Duodenal mucosa (tissue), 2 donors: Measurements from ENCODE around the gene PRICKLE2.

Experiments used
- H3K27ac ChIP-seq: one replicate; pipeline ENCODE4 v1.7.0; 2013; ENCODE audit warnings: low read depth, low read length
- H3K27me3 ChIP-seq, 2 donors: one replicate each; pipeline ENCODE4 v1.7.0; 2013; ENCODE audit warnings: low read length in 2 of 2, control low read depth in 1 of 2; ENCODE audit not compliant: insufficient read depth in 2 of 2, control insufficient read depth in 1 of 2
- H3K36me3 ChIP-seq, 2 donors: one replicate each; pipeline ENCODE4 v1.7.0; 2013; ENCODE audit warnings: low read length in 2 of 2, control low read depth in 1 of 2; ENCODE audit not compliant: insufficient read depth in 2 of 2, control insufficient read depth in 1 of 2
- H3K4me1 ChIP-seq, 2 donors: one replicate each; pipeline ENCODE4 v1.7.0; 2013; ENCODE audit warnings: low read length in 2 of 2, control low read depth in 1 of 2; ENCODE audit not compliant: insufficient read depth in 2 of 2, control insufficient read depth in 1 of 2
- H3K4me3 ChIP-seq, 2 donors: one replicate each; pipeline ENCODE4 v1.7.0; 2013; ENCODE audit warnings: low read length in 2 of 2, low read depth in 1 of 2
- H3K9ac ChIP-seq, 2 donors: one replicate each; pipeline ENCODE4 v1.7.0; 2013; ENCODE audit warnings: low read length in 2 of 2, low read depth in 1 of 2
- H3K9me3 ChIP-seq, 2 donors: one replicate each; pipeline ENCODE4 v1.7.0; 2013; ENCODE audit warnings: low read length in 2 of 2, control low read depth in 1 of 2; ENCODE audit not compliant: control insufficient read depth in 1 of 2

Gene PRICKLE2

GRCh38 chr3:64224826-64225610, at the start of gene PRICKLE2:
PRICKLE2 (minus strand) TSS chr3:64225466; CDS start chr3:64198927, 26,539 bp downstream.
- Histone ChIP-seq H3K4me3 (peak within 1 kb of the TSS; percentile 24 to 49), H3K27me3 (no peaks in the 10 kb centered on the region), H3K36me3 (no peaks in the 10 kb centered on the region), H3K9ac (peak within 1 kb of the TSS in 1 of 2 donors; percentile 20), H3K27ac (no peak within 1 kb of the TSS), H3K9me3 (no peaks in the 10 kb centered on the region), H3K4me1 (peaks cover 8 to 12% of the 10 kb centered on the region in 2 donors)

- Histone ChIP-seq H3K4me1 (peaks cover 0 to 7% of the 10 kb centered on the region in 2 donors), H3K36me3 (no peaks in the 10 kb centered on the region), H3K27ac (no peak overlapping the region), H3K9ac (no peak overlapping the region), H3K9me3 (no peaks in the 10 kb centered on the region), H3K27me3 (peaks cover 4% of the 10 kb centered on the region in 2 donors), H3K4me3 (no peak overlapping the region)
Measured at GRCh38 chr3:64272842-64273241, 47.6 kb upstream of the PRICKLE2 start.

- H3K27me3 ChIP-seq = peaks cover 6 to 9% of the 10 kb centered on the region in 2 donors
- H3K27ac ChIP-seq = no peak overlapping the region
Measured at GRCh38 chr3:64272271-64272670, 47.0 kb upstream of the PRICKLE2 start.

GRCh38 chr3:64271631-64272030, 46.4 kb upstream of the PRICKLE2 start:
- H3K9ac ChIP-seq = no peak overlapping the region
- peaks cover 0 to 7% of the 10 kb centered on the region in 2 donors for H3K4me1 ChIP-seq

More at GRCh38 chr3:64272271-64272670, 47.0 kb upstream of the PRICKLE2 start:
- Histone ChIP-seq H3K36me3 (no peaks in the 10 kb centered on the region), H3K9ac (no peak overlapping the region), H3K4me3 (no peak overlapping the region), H3K4me1 (peaks cover 0 to 7% of the 10 kb centered on the region in 2 donors), H3K9me3 (no peaks in the 10 kb centered on the region)

GRCh38 chr3:64270866-64271260, 45.6 kb upstream of the PRICKLE2 start:
- Histone ChIP-seq H3K4me1 (peaks cover 0 to 7% of the 10 kb centered on the region in 2 donors), H3K4me3 (no peak overlapping the region), H3K27me3 (peaks cover 6 to 10% of the 10 kb centered on the region in 2 donors), H3K9ac (no peak overlapping the region), H3K36me3 (no peaks in the 10 kb centered on the region), H3K27ac (no peak overlapping the region), H3K9me3 (no peaks in the 10 kb centered on the region)

More at GRCh38 chr3:64271631-64272030, 46.4 kb upstream of the PRICKLE2 start:
- H3K27ac ChIP-seq = no peak overlapping the region
- H3K4me3 ChIP-seq = no peak overlapping the region
- no peaks in the 10 kb centered on the region for H3K36me3 ChIP-seq
- no peaks in the 10 kb centered on the region for H3K9me3 ChIP-seq
- peaks cover 6 to 10% of the 10 kb centered on the region in 2 donors for H3K27me3 ChIP-seq

- H3K9ac ChIP-seq = no peak overlapping the region
- no peak overlapping the region for H3K27ac ChIP-seq
- no peak overlapping the region for H3K4me3 ChIP-seq
- H3K27me3 ChIP-seq = peaks cover 6 to 10% of the 10 kb centered on the region in 2 donors
- no peaks in the 10 kb centered on the region for H3K36me3 ChIP-seq
- no peaks in the 10 kb centered on the region for H3K9me3 ChIP-seq
- peaks cover 0 to 7% of the 10 kb centered on the region in 2 donors for H3K4me1 ChIP-seq
Measured at GRCh38 chr3:64270142-64270865, 45.0 kb upstream of the PRICKLE2 start.

- H3K27me3 ChIP-seq = peaks cover 6 to 10% of the 10 kb centered on the region in 2 donors
Measured at GRCh38 chr3:64268926-64269325, 43.7 kb upstream of the PRICKLE2 start.

GRCh38 chr3:64267721-64268604, 42.7 kb upstream of the PRICKLE2 start:
- H3K4me1 ChIP-seq = peaks cover 0 to 7% of the 10 kb centered on the region in 2 donors
- H3K9me3 ChIP-seq = no peaks in the 10 kb centered on the region
- H3K36me3 ChIP-seq = no peaks in the 10 kb centered on the region
- peak overlapping the region; percentile 48 for H3K27ac ChIP-seq
- peak overlapping the region; percentile 9 to 44 for H3K9ac ChIP-seq
- peaks cover 6 to 10% of the 10 kb centered on the region in 2 donors for H3K27me3 ChIP-seq
- peak overlapping the region; percentile 56 to 59 for H3K4me3 ChIP-seq

More at GRCh38 chr3:64268926-64269325, 43.7 kb upstream of the PRICKLE2 start:
- Histone ChIP-seq H3K4me3 (no peak overlapping the region), H3K27ac (no peak overlapping the region), H3K4me1 (peaks cover 0 to 7% of the 10 kb centered on the region in 2 donors), H3K9me3 (no peaks in the 10 kb centered on the region), H3K36me3 (no peaks in the 10 kb centered on the region), H3K9ac (no peak overlapping the region)

- peaks cover 0 to 7% of the 10 kb centered on the region in 2 donors for H3K4me1 ChIP-seq
- H3K4me3 ChIP-seq = peak overlapping the region; percentile 56 to 59
Measured at GRCh38 chr3:64266983-64267382, 41.7 kb upstream of the PRICKLE2 start.

More at GRCh38 chr3:64266983-64267382, 41.7 kb upstream of the PRICKLE2 start:
- no peaks in the 10 kb centered on the region for H3K36me3 ChIP-seq
- H3K9ac ChIP-seq = peak overlapping the region in 1 of 2 donors; percentile 44
- H3K27ac ChIP-seq = peak overlapping the region; percentile 5
- H3K9me3 ChIP-seq = no peaks in the 10 kb centered on the region
- peaks cover 6 to 10% of the 10 kb centered on the region in 2 donors for H3K27me3 ChIP-seq
